C4-2B (cell line): ENCODE measurements around the gene RXRA.

Experiments
- H3K27ac ChIP-seq: fragments of 450-650 bp; 2 replicates; pipeline ENCODE4 v1.5.1; 2017
- CTCF ChIP-seq: fragments of 450-650 bp; conservative IDR thresholded peaks from 2 replicates; pipeline ENCODE4 v1.5.1; 2017; ENCODE audit warnings: mild to moderate bottlenecking
- ZFX ChIP-seq: fragments of 450-650 bp; IDR thresholded peaks from 2 replicates; pipeline ENCODE4 v1.6.1; 2017

The RXRA gene

DNA sequence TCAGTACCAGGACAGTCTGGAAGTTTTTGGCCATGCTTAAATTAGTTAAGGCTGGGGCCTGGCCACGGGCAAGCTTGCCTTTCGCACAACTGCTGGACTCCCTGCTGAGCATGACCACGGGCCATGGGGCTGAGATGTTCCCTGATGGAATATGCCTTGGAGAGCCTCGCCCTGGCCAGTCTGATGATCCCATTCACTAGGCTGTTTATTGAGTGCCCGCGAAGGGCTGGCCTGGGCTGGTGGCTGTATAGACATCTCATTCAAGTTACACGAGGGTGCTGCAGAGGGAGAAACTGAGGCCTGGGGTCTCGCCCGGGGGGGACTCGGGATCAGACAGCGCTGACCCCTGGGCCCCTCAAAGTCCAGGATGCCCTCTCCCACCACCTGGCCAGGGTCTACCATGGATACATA, 7.8 kb upstream of the RXRA start:
- H3K27ac ChIP-seq, result no peak overlapping the region

DNA sequence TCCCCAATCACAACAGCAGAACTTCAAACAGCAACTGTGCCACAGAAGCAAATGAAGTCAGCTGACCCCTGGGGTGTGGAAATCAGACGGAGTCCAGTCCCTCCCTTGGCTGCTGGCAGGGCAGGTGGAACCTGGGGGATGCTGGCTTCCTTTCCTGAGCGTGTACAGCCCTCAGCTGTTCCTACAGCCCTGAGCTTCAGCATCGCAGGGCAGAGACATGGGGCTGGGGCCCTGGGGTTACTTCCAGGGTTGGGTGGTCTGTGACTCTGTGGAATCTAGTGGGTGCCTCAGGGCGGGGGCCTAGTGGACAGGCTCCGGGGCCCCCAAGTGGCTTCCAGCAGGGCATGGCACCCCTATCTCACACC, 7.3 kb upstream of the RXRA start:
- no peak overlapping the region for H3K27ac ChIP-seq
- TF ChIP-seq ZFX (no peak), CTCF (no peak)

More for the DNA sequence above, 7.8 kb upstream of the RXRA start:
- no peak for TF ChIP-seq CTCF
- no peak for TF ChIP-seq ZFX

DNA sequence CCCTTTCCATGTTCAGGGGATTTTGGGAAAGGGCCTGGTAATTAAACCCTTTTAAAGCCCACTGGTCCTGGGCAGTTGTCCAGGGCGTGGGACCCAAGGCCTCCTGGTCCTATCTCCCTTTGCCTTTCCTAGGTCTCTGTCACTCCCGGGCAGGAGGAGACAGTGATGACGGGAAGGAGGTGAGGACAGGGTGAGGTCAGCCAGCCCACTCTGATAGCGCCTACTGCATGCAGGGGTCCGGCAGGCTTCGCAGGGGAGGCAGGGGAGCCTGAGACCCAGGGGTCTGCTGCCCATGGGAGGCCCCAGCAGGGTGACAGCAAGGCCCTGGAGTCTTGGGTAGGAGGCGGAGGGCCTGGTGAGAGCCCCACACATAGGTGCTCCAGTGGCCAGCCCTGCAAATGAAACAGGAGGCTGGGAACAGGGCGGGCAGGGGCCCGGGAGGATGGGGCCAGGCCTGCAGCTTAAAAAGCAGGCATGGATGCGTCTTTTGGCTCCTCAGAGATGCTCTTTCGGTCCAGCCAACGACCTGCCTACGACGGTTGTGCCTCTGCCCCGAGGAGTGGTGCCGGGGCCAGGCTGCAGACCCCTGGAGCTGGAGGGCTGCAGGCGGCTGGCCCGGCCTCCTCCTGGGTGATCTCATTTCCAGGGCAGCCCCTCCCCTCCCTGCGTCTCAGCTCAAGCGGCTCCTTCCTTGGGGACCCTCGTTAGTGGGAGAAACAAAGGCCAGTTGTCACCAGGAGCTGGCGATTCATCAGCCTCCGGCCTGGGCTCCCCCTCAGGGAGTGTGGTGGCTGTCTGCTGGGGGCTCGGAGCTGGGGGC, 6.7 kb upstream of the RXRA start:
- no peak overlapping the region for H3K27ac ChIP-seq
- TF ChIP-seq ZFX, result no peak
- no peak for TF ChIP-seq CTCF

- H3K27ac ChIP-seq, result no peak overlapping the region
- TF ChIP-seq ZFX (no peak), CTCF (no peak)
Observed at GRCh38 chr9:134320126-134320867, 6.0 kb upstream of the RXRA start.

- no peak overlapping the region for H3K27ac ChIP-seq
- no peak for TF ChIP-seq CTCF
- no peak for TF ChIP-seq ZFX
Observed at GRCh38 chr9:134320868-134321471, 5.3 kb upstream of the RXRA start.

DNA sequence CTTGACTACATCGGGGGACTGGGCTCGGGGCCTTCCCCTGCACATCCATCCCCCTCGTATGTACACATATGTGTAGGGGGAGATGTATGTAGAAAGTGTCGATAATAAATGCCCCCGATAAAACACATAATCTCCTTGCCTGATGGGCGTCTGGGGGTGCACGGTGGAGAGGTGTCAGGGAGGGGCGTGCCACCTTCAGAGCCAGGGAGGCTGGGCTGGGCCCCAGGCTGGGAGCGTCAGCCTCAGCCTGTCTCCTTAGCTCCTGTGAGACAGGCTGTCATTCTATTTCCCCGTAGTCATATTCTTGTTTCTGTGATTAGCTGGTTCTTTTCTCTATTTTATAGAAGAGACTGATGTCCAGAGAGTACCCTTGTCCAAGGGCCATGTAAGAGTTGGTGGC, 4.7 kb upstream of the RXRA start:
- no peak for TF ChIP-seq ZFX
- no peak for TF ChIP-seq CTCF
- no peak overlapping the region for H3K27ac ChIP-seq
